ACHN (cell line): ENCODE results near the gene SCAF8.

Source experiments
- DNase-seq: peaks from one replicate; pipeline ENCODE4 v3.0.0-alpha.2; 2015
- in situ Hi-C: cut with HindIII; loops from 2 replicates; pipeline ENCODE4 v1.10.0; 2017; ENCODE audit warnings: low sequenced_read_pairs, low pct_ligation_motif_present, low pct_unique_long_range_greater_than_20kb

Gene SCAF8

DNA sequence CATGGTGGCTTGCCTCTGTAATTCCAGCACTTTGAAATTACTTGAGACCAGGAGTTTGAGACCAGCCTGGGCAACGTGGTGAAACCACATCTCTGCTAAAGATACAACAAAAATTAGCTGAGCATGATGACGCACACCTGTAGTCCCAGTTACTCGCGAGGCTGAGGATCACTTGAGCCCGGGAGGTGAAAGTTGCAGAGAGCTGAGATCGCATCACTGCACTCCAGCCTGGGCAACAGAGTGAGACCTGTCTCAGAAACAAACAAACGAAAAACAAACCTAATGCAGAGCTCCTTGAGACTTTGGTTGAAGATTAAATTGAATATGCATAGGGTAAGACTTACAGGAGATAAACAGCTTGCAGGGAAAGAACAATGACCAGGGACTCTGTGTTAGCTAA is 80.8 kb downstream of the SCAF8 start:
- no peak for DNase-seq
- in situ Hi-C loops, result no loop called here

DNA sequence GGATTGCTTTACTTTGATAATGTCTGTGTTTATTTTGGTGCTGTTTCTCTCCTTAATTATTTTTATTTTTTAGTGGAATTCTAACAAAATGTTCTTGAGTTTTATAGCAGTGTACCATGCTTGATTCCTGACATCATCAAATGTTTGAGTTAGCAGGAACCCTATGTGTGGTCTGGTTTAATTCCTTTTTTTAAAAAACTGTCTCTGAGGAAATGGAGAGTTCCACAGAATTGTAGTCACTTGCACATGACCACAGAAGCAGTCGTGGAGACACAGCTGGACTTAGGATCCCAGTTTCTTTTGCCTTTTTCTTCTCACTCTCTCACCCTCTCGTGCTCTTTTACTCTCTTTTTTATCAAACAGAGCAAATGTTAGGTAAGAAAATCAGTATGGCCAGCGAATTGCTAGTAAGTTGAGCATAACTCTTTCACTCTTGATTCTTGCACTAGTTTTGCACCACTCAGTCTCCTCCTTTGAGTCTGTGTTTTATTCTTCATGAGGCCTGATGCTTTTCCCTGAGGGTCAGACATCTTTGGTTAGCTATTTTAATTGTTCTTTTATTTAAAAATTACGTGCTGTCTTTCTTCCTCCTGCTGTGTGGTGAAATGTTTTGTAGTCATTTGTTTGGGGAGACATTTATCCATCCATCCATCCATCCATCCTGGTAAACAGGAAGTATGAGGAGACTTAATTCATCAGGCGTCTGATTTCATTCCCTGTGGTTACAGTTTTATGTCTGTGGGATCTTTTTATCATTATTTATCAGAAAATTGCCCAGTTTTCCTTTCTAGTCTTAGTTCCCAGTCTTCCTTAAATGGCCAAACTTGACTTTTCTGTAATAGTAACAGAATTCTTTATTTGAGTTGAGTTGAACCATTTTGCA is 83.0 kb downstream of the SCAF8 start:
- in situ Hi-C loops, result no loop called here
- DNase-seq, result no peak

DNA sequence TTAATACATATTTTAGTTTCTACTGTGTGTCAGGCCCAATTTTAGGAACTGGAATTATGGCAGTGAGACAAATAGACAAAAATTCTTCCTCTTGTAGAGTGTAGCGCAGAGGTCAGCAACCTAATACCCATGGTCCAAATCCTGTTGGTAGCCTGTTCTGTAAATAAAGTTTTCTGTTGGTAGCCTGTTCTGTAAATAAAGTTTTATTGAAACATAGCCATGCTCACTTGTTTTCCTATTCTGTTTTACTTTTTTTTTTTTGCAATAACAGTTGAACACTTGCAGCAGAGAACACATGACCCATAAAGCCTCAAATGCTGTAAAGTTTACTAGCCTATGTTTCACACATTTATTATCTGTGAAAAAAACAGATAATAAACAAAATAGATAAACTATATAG is 87.9 kb downstream of the SCAF8 start:
- in situ Hi-C loops, result no loop called here
- DNase-seq, result no peak

DNA sequence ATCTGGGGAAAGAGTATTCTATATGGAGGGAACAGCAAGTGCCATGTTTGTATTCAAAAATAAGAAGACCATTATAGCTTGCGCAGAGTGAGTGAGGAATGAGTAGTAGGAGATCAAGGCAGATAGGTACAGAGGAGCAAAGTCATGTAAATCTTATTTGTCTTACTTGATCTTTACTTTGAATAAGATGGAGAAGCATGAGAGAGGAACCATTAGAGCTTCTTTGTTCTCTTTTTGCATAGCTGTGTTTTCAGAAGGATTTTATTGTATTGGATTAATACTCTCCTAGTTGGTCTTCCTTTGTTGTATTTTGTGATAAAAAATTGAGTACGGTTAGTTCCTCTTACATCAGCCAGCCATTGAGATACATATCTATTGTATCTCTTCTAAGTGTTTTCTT is 88.4 kb downstream of the SCAF8 start:
- DNase-seq, result no peak
- in situ Hi-C loops, result no loop called here

DNA sequence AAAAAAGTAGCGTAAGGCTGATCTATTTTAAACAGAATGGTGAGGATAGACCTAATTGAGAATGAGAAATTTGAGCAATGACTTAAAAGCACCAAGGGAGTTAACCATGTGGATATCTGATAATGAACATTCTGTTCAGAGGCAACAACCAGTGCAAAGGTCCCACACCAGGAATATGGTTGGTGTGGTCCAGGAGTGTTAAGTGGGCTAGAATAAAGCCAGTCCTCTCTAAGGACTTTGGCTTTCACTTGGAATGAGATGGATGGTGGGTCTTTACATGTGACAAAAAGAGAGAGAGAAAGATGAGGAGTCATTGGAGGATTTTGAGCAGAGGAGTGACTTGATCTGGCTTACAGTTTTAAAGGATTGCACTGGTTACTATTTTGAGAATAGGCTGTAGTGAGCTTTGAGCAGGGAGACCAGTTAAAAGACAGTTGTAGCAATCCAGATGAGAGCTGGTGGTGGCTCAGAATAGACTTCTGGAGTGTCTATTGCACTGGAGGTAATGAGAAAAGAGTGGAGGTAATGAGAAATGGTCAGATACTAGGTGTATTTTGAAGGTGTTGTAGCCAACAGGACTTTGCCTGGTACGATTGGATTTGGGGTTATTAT is 89.8 kb downstream of the SCAF8 start:
- in situ Hi-C loops, result no loop called here
- no peak for DNase-seq

DNA sequence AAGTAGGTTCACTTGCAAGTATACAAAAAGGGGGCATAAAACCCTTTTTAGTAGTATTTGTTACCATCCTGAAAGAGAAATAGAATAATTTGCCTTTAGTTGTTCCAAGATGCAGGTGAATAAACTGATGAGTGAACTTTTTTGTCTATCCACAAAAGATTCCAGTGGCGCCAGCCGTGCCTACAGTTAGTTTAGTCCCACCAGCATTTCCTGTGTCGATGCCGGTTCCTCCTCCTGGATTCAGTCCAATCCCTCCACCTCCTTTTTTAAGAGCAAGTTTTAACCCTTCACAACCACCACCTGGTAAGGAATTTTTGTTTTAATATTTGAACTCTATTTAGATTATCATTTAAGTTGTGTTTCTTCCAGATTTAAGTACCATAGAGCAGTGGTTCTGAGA is 90.9 kb downstream of the SCAF8 start:
- in situ Hi-C loops, result no loop called here
- no peak for DNase-seq

DNA sequence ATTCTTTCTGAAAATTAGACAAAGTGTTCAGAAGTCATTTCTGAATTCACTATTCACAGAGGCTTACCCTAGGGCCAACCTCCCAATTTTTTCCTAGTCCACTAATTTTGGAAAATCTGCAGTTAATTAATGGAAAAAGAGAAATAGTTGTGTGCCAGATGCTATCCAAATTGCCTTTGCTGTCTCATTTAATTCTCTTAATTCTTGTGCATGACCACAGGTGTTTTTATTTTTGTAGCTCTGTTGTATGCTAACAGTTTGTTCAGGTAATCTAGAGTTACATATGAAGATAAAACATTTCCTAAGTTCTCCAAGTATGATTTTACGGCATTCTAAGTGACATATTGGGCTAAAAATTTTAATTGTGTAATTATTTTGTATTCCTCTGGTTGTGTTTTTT is 96.8 kb downstream of the SCAF8 start:
- no peak for DNase-seq
- in situ Hi-C loops, result no loop called here

DNA sequence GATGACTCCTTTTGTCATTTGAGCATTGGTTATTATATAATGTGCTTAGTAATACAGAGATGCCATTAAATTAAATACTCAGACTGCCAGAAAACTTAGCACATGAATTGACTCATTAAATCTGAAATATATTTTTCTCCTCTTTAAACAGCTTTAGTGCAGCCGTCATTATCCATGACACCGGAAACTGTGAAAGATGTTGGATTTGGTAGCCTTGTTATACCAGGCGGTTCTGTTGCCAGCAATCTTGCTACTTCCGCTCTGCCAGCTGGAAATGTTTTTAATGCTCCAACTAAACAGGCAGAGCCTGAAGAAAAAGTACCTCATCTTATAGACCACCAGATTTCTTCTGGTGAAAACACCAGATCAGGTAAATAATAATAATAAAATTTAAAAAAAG is 97.6 kb downstream of the SCAF8 start:
- in situ Hi-C loops, result no loop called here
- no peak for DNase-seq

DNA sequence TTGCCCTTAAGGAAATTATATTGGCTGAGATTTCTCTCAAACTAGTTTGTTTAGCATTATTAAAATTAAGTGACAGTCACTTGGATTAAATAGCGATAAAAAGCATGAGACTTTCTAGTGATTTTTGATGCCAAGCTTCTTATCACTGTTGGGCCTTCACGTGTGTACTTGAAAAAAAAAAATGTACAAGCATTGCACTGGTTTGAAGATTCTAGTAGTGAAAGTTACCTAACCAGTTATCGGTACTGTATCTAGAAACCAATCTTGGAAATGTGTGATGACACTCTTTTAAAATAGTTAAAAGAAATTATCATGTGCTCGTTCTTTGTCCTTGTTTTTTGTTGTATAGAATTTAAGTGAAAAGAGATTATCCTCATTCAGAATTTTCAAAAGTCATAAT is 102.1 kb downstream of the SCAF8 start:
- in situ Hi-C loops, result no loop called here
- no peak for DNase-seq

DNA sequence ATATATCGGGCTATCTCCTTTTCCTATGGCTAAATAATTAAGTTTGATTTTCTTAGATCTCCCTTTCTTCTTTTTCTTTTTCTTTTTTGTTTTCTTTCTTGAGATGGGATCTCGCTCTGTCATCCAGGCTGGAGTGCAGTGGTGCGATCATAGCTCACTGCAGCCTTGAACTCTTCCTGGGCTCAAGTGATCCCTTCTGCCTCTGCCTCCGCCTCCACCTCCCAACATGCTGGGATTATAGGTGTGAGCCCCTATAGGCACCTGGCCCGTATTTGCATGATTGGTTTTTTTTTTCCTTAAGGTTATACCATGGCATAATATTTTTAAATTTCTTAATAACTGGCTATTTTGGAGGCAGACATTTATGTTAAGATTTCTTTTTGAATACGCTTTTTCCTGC is 106.3 kb downstream of the SCAF8 start:
- no peak for DNase-seq
- in situ Hi-C loops, result no loop called here

DNA sequence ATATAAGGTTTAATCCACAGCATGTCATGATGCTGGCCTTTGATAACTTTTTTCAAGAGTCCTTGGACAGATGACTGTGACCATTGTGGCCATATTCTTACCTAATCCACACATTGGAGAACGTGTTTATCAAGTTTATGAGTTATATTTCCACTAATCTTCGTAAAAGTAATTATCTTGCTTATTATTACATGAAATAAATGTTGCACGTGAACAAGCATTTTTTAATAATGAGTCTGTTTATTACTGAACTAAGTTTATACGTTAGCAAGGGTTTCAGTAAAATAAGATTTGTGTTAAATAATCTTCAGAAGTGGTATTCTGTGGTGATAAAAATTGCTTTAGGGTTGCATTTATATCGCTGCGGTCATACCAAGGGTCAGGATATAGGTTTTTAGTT is 107.1 kb downstream of the SCAF8 start:
- in situ Hi-C loops, result no loop called here
- DNase-seq, result no peak

DNA sequence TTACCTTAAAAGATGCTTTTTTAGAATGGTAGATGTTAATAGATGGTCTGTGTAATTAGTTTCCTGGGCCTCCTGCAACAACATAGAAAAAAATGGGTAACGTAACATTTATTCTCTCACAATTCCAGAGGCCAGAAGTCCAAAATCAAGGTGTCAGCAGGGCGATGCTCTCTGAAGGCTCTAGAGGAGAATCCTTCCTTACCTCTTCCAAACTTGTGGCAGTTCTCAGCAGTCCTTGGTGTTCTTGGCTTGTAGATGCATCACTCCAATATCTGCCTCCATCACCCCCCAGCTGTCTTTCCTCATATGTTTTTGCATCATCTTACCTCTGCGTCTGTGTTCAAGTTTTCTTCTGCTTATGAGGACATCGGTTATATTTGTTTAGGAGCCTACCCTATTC is 107.9 kb downstream of the SCAF8 start:
- DNase-seq, result no peak
- in situ Hi-C loops, result no loop called here

DNA sequence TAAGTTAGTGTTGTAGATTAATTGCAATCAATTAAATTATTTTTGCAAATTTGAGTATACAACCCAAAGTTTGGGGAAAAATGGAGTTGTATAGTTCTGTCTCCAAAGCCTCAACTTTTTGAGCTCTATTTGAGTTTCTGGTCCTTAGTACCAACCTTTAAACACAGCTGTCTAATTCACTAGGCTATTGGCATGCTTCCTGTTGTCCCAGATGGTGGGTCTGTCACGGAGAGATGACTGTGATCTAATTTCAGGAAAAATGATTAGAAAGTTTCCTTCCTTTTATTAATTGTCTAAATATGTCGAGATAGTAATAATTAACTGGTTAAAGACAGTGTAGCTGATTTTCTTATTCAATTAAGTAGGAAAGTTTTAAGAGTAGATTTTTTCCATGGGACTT is 109.6 kb downstream of the SCAF8 start:
- in situ Hi-C loops, result no loop called here

DNA sequence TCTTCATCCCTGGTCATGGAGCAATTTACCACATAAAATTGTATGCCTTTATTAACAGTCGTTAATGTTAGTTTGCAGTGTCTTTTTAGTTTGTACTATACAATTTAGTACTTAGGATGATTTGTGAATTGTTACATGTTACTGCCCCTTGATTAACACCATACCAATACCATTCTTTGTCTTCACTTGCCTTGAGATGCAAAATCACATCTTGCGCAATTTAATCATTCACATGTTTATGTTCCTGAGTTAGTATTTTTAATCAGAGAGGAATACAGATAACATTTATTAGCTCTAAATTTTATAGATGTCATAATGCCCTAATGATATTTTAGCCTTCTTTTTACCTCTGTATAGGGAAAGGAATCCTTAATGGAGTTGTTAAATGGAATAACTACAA is 114.1 kb downstream of the SCAF8 start:
- in situ Hi-C loops, result no loop called here
- DNase-seq, result no peak

More for the DNA sequence above, 109.6 kb downstream of the SCAF8 start:
- DNase-seq, result no peak

DNA sequence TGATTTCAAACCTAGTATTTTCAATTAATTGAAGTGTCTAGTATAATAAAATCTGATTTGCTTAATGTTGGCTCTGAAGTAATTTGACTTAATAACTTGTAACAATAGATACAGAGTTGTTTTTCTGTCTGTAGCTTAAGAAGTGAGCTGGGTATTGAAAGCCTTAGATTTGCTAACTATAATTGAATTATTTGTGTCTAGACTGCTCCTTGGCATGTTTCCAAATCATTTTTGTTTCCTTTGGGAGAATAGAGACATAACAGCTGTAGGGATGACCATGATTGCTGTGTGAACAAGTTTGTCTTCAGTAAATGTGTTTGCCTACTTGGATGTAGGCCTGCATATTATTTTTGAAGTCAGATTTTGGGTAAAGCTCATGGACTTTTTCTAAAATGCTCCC is 115.4 kb downstream of the SCAF8 start:
- no peak for DNase-seq
- in situ Hi-C loops, result no loop called here

DNA sequence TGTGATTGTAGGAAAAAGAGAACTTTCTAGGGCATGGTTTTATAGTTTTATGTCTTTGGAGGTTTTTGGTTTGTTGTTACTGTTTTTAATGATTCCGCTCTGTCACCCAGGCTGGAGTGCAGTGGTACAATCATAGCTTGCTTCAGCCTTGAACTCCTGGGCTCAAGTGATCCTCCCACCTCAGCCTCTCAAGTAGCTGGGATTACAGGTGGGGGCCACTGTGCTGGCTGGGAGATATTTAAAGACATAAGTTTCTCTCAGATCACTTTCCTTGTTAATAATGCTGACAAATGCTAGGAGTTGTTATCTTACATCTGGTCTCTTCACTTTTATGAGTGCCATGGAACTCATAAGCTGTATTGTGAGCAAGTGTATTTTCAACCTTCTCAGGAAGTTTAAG is 116.3 kb downstream of the SCAF8 start:
- in situ Hi-C loops, result no loop called here

DNA sequence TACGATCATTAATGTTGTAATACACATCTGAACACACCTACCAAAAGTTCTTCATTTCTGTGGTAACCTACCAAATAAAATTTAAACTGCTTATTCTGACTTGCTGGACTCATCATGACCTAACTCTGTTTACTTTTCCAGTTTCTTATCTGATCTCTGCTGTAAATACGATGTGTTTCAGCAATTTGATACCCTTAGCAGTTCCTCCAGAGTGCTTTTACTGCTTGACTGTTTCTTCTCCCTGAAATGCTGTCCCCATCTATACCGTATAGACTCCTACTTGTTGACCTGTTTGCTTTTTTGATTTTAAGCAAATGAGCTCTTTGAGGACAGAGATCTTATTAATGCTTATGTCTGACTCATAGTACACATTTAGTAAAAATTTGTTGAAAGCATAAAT is 119.5 kb downstream of the SCAF8 start:
- no peak for DNase-seq
- in situ Hi-C loops, result no loop called here

More for the DNA sequence above, 116.3 kb downstream of the SCAF8 start:
- DNase-seq, result no peak

DNA sequence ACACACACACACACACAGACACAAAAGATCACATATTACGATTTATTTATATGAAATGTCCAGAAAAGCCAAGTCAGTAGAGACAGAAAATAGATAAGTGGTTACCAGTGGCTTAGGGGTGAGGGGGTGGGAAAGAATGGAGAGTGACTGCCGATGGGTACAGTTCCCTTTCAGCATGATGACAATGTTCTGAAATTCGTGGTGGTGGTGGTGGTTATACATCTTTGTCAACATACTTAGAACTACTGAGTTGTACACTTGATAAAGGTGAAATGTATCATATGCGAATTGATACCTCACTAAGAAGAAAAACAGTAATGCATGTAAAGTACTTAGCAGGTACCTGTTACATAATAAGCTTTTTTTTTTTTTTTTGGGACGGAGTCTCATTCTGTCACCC is 124.3 kb downstream of the SCAF8 start:
- no peak for DNase-seq
- in situ Hi-C loops, result no loop called here

DNA sequence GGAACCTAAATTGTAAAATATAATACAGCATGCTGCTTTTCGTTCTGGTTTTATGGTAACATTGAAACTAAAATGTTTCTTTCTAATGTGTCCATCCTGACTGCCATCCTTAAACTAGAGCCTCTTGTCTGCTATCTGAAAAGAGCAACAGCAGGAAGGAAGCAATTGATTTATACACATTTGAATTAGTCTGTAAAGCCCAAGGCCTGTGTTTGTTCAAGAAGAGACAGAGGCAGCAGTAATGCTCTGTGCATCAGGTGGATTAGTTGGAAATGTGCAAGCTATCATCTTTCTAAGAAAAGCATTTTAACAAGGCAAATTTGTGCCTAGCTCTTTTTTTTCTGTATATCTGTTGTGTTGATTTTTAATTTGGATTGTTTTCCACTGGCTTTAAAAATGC is 128.6 kb downstream of the SCAF8 start:
- in situ Hi-C loops, result no loop called here
- no peak for DNase-seq

DNA sequence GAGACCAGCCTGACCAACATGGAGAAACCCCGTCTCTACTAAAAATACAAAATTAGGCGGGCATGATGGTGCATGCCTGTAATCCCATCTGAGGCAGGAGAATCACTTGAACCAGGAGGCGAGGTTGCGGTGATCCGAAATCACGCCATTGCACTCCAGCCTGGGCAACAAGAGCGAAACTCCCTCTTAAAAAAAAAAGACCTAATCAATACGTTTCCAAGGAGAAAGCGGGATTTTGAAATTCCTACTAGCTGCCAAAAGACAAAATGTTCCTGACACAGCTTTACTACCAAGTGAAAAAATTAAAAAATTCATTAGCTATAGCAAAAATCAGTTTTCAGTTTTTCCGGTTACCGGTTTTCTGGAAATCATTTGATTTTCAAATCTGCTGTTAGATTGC is 129.3 kb downstream of the SCAF8 start:
- no peak for DNase-seq
- in situ Hi-C loops, result no loop called here
